ENCODE measurements around the gene MMP15. TPM values are rescaled to one million over a fixed set of nuclear protein-coding genes. Genes with fewer than 3 reads are reported as not detected.

MMP15 gene
- total RNA-seq, 1 experiment from 2014 or later: 27.0 TPM

GRCh38 chr16:58047557-58048348 is 22.2 kb downstream of the MMP15 start:
- no peaks in the 10 kb centered on the region for H3K9me3 ChIP-seq
- peak in 1 of 2 experiments; percentile 52 for DNase-seq
- Mint-ChIP-seq H3K4me3 (ENCODE audit: unreplicated experiment) (no peak overlapping the region), H3K27ac (ENCODE audit: unreplicated experiment) (no peak overlapping the region), H3K4me1 (ENCODE audit: low read depth, unreplicated experiment) (peaks cover 5% of the 10 kb centered on the region), H3K9me3 (ENCODE audit: unreplicated experiment) (no peaks in the 10 kb centered on the region), H3K27me3 (ENCODE audit: insufficient read depth, unreplicated experiment) (no peaks in the 10 kb centered on the region), H3K36me3 (ENCODE audit: insufficient read depth, unreplicated experiment) (no peaks in the 10 kb centered on the region)
- H3K27me3 ChIP-seq (replicated peaks; ENCODE audit: control insufficient read depth, insufficient read depth, low read length): no peaks in the 10 kb centered on the region
- H3K4me1 ChIP-seq: peaks cover 14% of the 10 kb centered on the region; the same call in 1 of the 2 replicates
- peaks cover 1% of the 10 kb centered on the region; the same call in 1 of the 2 replicates for H3K36me3 ChIP-seq (ENCODE audit: control insufficient read depth, insufficient read depth, low read length)
- intact Hi-C loops (cut with micrococcal nuclease; ENCODE audit: unreplicated experiment): no loop called here
- no peak overlapping the region for H3K4me3 ChIP-seq (ENCODE audit: low read depth, low read length)
- ChIA-PET CTCF (interaction anchor here (0.6 kb wide), 1 partner anchor 23 kb away, joined by 3 read pairs; no protein-coding TSS in a partner anchor), POLR2A (interaction anchor here (1.6 kb wide), 1 partner anchor 81 kb away, joined by 4 read pairs; the partner anchor contains the start of gene CFAP20)
- TF ChIP-seq CTCF (IDR thresholded peaks at IDR 0.05; ENCODE audit: insufficient read depth in 1 of 2, low read depth in 1 of 2, low read length in 1 of 2, severe bottlenecking in 1 of 2, unreplicated experiment in 1 of 2): no peak
- no TSS peak for BruUV-seq (replicated peaks)

GRCh38 chr16:58048494-58049231 is 23.1 kb downstream of the MMP15 start:
- Mint-ChIP-seq H3K36me3 (ENCODE audit: insufficient read depth, unreplicated experiment) (no peaks in the 10 kb centered on the region), H3K4me1 (ENCODE audit: low read depth, unreplicated experiment) (peaks cover 5% of the 10 kb centered on the region), H3K27ac (ENCODE audit: unreplicated experiment) (no peak overlapping the region), H3K4me3 (ENCODE audit: unreplicated experiment) (no peak overlapping the region), H3K9me3 (ENCODE audit: unreplicated experiment) (no peaks in the 10 kb centered on the region), H3K27me3 (ENCODE audit: insufficient read depth, unreplicated experiment) (no peaks in the 10 kb centered on the region)
- H3K9me3 ChIP-seq: no peaks in the 10 kb centered on the region
- no peak for TF ChIP-seq CTCF (IDR thresholded peaks at IDR 0.05; ENCODE audit: insufficient read depth in 1 of 2, low read depth in 1 of 2, low read length in 1 of 2, severe bottlenecking in 1 of 2, unreplicated experiment in 1 of 2)
- intact Hi-C loops (cut with micrococcal nuclease; ENCODE audit: unreplicated experiment): no loop called here
- BruUV-seq (replicated peaks): no TSS peak
- DNase-seq: no peak
- no peaks in the 10 kb centered on the region for H3K27me3 ChIP-seq (replicated peaks; ENCODE audit: control insufficient read depth, insufficient read depth, low read length)
- peaks cover 14% of the 10 kb centered on the region; the same call in 1 of the 2 replicates for H3K4me1 ChIP-seq
- ChIA-PET POLR2A (interaction anchor here (1.6 kb wide), 1 partner anchor 81 kb away, joined by 4 read pairs; the partner anchor contains the start of gene CFAP20), CTCF (interaction anchor here (1.8 kb wide), 1 partner anchor 81 kb away, joined by 4 read pairs; the partner anchor contains the start of gene CFAP20)
- H3K4me3 ChIP-seq (ENCODE audit: low read depth, low read length): no peak overlapping the region
- no peaks in the 10 kb centered on the region for H3K36me3 ChIP-seq (ENCODE audit: control insufficient read depth, insufficient read depth, low read length)

Data from Caco-2 (cell line).